GM13976 (cell line): ENCODE measurements around the gene ABCC4.

Source experiments
- DNase-seq: peaks from one replicate; pipeline ENCODE4 v3.0.0; 2012; ENCODE audit warnings: low spot score
- CTCF ChIP-seq: IDR thresholded peaks from 2 replicates; pipeline ENCODE4 v1.5.1; 2012; ENCODE audit warnings: borderline replicate concordance, mild to moderate bottlenecking; ENCODE audit not compliant: insufficient read depth; ENCODE audit errors: extremely low read depth, missing control alignments, control extremely low read depth
- in situ Hi-C: fragments of 300-500 bp; cut with MboI; formaldehyde crosslinking; loops from one replicate; pipeline ENCODE4 v1.12.0; 2022; ENCODE audit warnings: low sequenced_read_pairs, mixed read lengths, inconsistent platforms; ENCODE audit not compliant: unreplicated experiment

Gene ABCC4

GRCh38 chr13:95226932-95227695 lies 74.1 kb downstream of the ABCC4 start:
- in situ Hi-C loops, result no loop called here
- peak; percentile 57 for DNase-seq
- TF ChIP-seq CTCF, result no peak

DNA sequence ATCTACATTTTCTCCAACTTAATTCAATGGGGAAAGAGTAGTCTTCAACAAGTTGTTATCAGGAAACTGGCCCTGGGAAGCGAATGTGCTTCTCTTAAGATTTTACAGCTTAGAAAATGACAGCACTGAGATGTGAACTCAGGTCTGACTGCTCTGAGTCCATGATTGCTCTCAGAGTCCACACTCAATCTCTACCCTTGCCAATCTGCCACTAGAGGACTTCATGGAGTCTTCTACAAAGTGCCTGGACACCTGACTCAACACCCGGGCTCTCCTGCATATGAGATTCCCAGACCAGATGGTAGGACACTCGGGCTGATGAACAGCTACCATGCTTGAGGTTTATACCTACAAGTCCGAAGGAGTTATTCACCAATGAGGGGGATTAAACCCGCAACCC lies 74.8 kb downstream of the ABCC4 start:
- TF ChIP-seq CTCF, result no peak
- in situ Hi-C loops, result no loop called here
- no peak for DNase-seq

- no peak for DNase-seq
- TF ChIP-seq CTCF, result no peak
- in situ Hi-C loops, result no loop called here
Observed at GRCh38 chr13:95226050-95226449, 75.2 kb downstream of the ABCC4 start.

- in situ Hi-C loops, result no loop called here
- DNase-seq, result no peak
Observed at GRCh38 chr13:95224064-95224463, 77.2 kb downstream of the ABCC4 start.

DNA sequence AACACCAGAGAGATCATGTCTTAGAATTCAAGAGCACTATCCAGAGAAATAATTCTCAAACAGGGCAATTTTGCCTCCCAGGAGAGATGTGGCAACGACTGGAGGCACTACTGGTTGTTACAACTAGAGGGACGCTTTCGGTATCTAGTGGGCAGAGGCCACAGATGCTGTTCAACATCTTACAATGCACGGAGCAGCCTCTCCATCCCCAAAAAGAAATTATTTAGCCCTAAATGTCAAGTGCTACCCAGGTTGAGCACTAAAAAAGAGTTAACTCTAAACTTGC lies 78.6 kb downstream of the ABCC4 start:
- in situ Hi-C loops, result no loop called here
- TF ChIP-seq CTCF, result no peak
- DNase-seq, result no peak

More at GRCh38 chr13:95224064-95224463, 77.2 kb downstream of the ABCC4 start:
- TF ChIP-seq CTCF, result no peak

DNA sequence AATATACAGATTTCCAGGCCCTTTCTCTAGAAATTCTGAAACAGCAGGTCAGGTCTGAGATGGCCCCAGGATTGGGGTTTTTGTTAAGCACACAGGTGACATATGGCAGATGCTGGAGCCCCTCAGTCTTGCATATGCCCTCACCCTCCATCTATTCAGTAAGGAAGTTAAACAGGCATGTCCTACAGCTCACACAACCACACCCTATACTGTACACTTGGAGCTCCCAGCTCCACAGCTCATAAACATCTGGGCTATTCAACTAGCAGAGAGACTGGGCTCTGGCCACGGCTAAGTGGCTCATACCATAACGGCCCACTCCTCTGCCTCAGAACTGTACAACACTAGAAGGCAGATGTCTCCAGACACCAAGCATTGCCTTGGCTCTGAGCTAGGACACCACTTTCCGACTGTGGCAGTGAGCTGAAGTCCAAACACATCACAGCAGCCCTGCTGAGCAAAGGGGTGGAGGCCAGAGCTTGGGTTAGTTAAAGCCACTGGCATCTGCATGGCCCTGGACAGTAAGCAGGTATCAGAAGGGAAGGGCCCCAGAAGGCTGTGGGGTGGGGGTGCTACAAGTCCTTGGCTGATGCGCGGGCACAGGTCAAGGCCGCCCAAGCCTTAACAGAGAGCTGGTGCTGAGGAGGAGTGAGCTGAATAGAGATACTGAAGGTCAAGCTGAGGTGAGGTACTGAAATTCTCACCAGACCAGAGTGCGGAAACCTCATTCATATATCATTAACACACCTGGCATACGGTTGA lies 79.1 kb downstream of the ABCC4 start:
- TF ChIP-seq CTCF, result no peak
- no peak for DNase-seq

More for the DNA sequence above, 79.1 kb downstream of the ABCC4 start:
- in situ Hi-C loops, result no loop called here
